Stromal cell of bone marrow (primary cell): ENCODE measurements around the gene IFFO2.
"Not testable (repeated sequence)": the region's sequence is repeated elsewhere in the genome, so short reads cannot be mapped to it uniquely, and the experiment has no call there.

Experiments used
- DNase-seq: peaks from one replicate; pipeline ENCODE4 v3.0.0-alpha.2; 2012; ENCODE audit warnings: low read depth

Gene IFFO2

DNA sequence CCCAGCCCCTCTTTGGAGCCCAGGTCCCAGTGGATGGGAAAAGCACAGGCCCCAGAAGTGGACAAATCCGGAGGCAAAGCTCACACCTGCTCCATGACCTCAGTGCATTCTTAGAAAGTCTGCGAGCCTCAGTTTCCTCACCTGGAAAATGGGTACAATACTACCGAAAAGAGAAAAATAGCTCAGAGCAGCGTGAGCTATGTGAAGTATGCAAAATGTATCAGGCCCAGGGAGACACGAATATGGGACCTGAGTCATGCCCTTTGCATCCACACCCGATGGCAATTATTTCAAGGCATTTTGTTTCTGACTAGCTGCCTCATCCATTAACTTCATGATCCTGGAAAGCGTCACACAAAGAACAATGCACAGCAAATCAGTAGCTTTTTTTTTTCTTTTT, 63.4 kb downstream of the IFFO2 start:
- DNase-seq = no peak

DNA sequence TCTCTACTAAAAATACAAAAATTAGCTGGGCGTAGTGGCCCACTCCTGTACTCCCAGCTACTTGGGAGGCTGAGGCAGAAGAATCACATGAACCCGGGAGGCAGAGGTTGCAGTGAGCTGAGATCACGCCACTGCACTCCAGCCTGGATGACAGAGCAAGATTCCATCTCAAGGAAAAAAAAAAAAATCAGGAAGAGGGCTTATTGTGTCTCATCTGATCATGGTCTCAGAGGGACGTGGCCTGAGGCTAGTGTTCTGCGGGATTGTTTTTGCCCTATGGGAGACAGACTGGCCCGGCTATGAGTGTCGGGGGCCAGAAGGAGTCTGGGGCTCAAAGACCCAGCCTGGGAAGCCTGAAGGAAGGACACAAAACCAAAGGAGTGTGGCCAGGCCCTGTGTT, 64.6 kb downstream of the IFFO2 start:
- not testable (repeated sequence) for DNase-seq

GRCh38 chr1:18891426-18891780, 65.1 kb downstream of the IFFO2 start:
- no peak for DNase-seq

DNA sequence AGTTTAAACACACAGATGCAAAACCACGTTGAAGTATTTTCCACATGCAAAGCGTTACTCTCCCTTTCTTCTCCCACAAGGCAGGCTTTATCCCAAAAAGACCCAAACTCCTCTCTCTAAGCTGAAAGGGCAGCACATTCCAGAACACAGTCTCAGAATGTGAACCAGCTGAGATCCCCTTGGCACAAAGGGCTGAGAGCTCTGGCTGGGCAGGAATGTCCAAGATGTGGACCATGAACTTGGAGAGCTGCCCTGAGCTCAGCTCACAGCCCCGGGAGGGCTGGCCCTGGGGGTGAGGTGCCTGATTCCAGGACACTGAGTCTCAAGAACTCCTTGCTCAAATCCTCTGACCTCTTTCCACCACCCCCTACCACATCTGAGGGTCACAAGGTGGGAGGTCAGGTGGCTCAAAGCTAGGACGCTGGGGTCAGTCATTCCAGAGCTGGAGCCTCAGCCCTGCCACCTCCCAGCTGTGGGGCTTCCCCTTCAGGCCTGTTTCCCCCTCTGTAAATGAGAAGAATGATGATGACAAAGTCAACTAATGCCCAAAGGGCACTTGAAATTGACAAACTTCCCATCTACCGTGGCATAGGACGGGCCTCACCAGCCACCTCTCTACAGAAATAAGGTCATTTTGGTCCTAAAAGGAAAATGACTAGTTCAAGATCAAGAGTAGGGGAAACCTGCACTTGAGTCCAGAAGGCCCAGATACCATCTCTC, 65.6 kb downstream of the IFFO2 start:
- DNase-seq = no peak

GRCh38 chr1:18886003-18886335, 70.5 kb downstream of the IFFO2 start:
- no peak for DNase-seq

DNA sequence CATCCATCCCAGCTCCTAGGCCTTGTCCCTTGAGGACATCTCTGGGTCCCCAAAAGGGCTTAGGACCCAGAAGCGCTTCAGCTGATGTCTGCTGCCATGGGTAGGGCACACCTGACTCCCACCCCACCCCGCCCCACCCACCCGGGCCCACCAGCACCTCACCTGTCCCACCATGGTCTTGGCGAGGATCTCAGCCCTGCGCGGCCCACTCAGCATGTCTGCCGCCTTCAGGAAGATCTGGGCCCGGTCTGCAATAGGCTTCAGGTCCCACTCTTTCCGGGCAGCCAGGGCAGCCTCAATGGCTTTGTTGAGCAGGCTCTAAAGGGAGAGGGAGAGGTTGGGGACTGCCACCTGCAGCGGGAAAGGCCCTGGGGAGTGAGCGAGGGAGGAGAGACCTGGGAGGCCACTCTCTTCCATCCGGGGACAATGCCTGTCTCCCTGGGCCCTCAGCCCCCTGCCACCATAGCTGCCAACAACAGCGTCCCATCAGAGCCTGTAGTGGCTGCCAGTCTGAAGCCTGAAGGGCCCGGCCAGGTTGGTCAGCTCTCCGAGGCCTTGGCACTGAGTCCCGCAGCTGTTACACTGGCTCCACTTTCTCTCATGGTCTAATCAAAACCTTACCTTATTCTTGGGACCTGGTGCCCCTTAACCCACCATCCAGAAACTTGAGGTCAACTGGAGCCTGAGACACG, 71.0 kb downstream of the IFFO2 start:
- no peak for DNase-seq

GRCh38 chr1:18884727-18885126, 71.7 kb downstream of the IFFO2 start:
- no peak for DNase-seq

DNA sequence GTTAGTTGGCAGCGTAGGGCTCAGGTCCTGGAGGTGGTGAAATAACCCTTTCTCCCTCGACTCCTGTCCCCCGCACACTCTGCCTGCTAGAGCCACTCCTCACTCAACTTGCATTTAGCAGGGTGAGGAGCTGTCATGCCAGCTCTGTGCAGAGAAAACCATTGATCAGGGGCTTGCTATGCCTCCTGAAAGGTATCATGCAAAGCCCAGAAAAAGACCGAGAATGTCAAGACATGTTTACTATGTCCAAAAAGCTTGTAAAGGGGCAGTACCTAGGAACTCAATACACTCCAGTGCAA, 72.1 kb downstream of the IFFO2 start:
- DNase-seq = no peak

GRCh38 chr1:18883636-18884418, 72.6 kb downstream of the IFFO2 start:
- no peak for DNase-seq

DNA sequence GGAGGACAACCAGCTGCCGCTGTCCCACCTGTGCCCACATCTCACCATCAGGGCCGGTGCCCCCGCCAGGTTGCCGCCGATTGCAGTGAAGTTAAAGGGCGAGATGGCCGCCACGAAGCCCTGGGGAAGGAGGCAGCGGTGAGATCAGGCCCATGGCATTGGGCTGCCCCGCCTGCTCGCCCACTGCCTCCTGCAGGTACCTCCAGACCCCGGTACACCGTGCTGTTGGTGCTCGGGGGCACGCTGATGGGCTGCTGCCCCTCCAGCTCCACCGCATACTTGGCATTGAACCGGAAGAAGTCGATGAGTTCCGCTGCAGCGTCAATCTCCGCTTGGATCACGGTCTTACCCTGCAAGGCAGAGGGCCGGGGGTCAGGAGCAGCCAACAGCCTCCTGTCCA, 73.4 kb downstream of the IFFO2 start:
- no peak for DNase-seq

- DNase-seq = no peak
Observed at GRCh38 chr1:18882486-18882885, 74.0 kb downstream of the IFFO2 start.

DNA sequence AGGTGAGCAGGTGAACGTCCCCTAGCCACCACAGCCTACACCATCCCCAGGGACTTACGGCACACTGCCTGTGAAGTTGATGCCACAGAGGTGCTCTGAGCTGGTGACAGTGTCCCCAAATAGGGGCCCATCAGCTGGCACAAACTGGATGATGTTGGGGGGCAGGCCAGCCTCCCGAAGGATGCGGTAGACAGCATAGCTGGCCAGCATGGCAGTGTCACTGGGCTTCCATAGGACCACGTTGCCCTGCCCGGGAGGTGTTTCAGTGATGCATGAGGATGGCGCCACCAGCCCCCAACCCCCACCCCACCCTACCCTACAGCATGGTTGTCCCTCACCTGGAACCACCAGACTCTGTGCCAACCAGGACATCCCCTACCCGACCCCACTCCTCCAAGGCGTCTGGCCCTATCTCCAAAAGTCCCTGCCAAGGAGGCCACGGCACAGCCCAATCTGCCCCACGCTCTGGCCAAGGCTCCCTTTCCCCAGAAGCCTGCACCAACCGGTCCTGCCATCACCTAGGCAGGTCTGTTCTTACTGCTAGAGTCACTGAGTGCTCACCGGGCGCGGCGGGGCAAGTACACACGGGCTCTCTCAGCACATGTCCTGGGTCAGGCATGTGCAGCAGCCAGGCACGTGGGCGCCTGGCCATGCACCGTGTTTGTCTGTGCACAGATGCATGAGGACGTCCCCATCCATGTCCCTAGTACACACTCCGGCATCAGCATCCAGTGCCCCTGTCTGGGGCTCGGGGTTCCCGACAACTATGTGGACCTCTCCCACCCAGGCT, 74.6 kb downstream of the IFFO2 start:
- no peak for DNase-seq

DNA sequence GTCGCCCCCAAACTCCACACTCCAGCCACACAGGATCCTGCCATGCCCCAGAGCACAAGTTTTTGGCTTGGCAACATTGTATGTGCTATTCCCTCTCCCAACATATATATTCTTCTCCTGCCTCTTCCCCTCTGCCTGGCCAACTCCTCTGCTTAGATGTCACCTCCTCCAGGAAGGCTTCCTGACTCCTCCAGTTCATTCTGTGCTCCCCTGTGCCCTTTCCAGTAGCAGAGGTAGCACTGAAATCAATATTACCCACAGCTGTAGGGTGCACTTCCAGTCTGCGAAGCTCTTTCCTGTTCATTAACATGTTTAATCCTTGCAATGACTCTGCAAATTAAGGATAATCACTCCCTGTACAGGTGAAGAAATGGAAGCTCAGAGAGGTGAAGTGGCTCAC, 75.3 kb downstream of the IFFO2 start:
- no peak for DNase-seq

DNA sequence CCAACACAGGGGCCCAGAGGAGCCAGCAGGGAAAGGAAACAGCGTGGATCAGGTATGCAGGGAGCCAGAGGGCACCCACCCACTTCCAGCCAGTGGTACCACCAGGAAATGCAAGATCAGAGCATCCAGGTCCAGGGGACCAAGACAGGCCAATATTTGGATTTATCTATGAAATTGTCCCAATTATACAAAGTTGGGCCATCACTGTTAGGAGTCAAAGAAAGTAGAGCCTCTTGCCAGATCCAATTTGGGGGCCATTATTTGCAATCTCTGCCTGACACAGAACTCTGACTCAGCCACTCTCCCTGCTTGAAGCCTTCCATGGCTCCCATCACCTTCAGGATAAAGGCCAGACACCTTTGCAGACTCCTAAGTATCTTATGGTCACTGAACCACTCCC, 75.9 kb downstream of the IFFO2 start:
- no peak for DNase-seq

DNA sequence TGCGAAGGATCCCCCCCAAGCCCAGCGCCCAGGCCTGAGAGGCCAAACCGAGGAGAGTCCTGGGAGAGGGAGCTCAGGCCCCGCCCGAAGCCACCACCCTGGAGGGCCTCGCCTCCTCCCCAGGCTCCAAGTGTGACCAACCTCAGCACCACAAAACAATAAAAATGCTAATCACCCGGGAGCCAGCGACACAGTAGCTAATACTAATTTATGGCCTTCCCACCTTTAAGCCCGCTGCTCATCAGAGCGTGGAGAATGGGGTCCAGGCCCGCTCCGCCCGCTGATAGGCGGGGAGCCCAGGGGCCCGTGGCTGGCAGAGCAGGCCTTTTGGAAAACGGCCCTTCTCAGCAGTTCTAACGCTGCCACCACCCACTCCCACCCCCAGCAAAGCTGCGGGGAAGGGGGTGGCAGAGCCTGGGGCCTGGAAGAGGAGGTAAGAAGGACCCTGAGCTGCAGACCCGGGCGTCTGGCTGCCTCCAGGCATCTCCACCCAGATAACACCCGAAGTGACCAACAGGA, 76.6 kb downstream of the IFFO2 start:
- no peak for DNase-seq

DNA sequence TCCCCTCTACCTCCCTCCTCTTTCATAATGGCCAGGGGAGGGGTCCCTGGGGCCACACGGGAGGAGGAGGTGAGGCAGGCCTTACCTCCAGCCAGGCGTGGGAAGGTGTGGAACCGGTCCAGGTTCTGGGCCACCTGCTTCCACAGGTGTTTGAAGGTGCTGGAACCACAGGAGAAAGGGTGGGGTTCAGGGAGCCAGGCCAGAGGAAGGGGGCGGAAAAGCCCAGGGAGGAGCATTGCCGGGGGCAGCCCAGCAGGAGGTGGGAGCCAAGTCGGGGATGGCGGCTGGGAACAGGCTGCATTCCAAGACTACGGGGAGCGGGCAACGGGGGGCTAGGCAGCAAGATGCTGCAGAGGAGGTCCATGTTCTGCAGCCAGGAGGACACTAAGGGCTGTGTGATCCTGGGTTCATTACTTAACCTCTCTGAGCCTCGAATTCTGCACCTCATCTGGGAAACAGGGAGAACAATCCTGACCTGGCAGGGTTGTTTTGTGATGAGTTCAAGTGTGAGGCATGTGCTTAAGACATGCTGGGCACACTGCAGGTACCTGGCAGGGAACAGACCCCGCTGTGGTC, 77.2 kb downstream of the IFFO2 start:
- DNase-seq = no peak

DNA sequence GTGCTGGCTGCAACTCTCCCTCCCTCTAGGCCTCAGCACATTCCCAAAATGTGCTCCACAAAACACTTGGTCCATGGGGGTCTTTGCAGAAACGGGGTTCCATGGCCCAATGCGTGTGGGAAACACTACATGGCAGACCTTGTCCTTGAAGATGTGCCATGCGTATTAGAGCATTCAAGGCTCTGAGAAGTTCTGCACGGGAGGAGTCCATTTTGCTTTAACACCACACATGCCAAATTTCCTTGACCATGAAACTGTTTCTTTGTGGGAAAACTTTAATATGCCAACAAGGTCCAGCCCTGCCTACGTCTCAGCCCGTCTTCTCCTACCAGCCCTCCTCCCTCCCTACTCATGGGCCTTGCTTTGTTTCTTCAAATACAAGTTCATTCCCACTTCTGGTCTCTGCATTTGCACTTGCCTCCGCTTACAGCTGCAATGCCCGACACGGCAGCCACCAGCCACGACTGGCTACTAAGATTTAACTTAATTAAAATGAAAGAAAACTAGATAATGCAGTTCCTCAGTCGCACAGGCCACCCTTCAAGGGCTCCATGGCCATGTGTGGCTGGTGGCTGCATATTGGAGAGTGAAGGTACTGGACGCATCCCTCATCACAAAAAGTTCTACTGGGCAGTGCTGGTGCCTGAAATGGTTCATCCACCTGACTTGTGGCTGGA, 77.8 kb downstream of the IFFO2 start:
- no peak for DNase-seq

DNA sequence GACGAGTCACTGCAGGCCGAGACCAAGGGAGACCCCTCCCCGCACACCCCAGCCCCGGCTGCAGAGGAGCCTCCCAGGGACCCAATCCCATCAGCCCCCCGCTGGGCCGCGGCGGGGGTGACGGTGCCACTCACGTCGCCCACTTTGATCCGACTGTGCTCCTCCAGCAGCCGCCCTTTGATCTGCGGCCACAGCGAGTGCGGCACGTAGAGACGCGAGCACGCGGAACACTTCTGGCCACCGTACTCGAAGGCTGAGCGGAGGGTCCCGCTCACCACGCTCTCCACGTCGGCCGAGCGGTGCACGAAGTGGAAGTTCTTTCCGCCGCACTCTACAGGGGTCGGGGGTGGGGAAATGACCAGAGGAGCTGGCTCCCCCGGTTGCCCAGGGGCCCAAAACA, 79.2 kb downstream of the IFFO2 start:
- DNase-seq = no peak

DNA sequence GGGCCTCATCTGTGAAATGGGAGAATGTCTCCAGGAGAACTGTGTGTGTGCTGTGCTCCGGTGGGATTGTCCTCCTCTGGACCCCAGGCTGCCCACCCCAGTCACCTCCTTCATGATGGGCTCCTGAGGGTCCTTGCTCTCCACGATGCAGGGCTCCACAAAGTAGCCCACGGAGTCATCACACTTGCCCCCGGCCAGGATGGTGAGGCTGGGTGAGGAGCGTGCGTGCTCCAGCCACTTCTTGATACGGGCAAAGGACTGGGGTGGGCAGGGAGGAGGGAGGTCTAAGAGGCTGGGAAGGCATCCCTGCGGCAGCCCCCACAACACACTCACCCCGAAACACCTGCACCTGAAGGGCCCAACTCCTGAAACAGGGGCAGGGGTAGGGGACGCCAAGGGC, 80.3 kb downstream of the IFFO2 start:
- no peak for DNase-seq

DNA sequence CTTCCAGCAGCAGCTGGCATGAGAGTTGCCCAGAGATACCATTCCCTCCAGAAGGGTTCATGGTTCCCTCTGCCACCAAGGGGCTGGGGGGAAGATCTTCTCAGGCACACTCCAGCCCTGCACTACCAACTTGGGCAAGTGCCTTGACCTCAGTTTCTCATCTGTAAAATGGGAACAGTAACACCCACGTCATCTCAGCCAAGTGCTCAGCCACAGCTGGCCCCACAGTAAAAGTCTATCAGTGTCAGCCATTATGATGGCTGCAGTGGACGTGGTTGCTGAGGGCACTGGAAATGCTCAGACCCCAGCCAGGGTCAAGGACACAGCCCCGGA, 80.7 kb downstream of the IFFO2 start:
- no peak for DNase-seq

- DNase-seq = peak; percentile 51
Observed at GRCh38 chr1:18875107-18875795, 81.2 kb downstream of the IFFO2 start.
